GM13977 (cell line): ENCODE data around the gene MGAT5.

Experiments
- DNase-seq: peaks from one replicate; pipeline ENCODE4 v3.0.0; 2012; ENCODE audit warnings: low spot score
- in situ Hi-C: fragments of 300-500 bp; cut with MboI; formaldehyde crosslinking; loops from one replicate; pipeline ENCODE4 v1.12.0; 2022; ENCODE audit warnings: low sequenced_read_pairs, low pct_unique_long_range_greater_than_20kb, mixed read lengths, inconsistent platforms; ENCODE audit not compliant: unreplicated experiment
- TF ChIP-seq, protein P1 (sequence below): IDR thresholded peaks from 2 replicates; pipeline ENCODE4 v1.5.1; 2012; ENCODE audit warnings: mild to moderate bottlenecking, control low read depth; ENCODE audit not compliant: insufficient read depth; ENCODE audit errors: extremely low read depth, missing control alignments

MGAT5 gene

DNA sequence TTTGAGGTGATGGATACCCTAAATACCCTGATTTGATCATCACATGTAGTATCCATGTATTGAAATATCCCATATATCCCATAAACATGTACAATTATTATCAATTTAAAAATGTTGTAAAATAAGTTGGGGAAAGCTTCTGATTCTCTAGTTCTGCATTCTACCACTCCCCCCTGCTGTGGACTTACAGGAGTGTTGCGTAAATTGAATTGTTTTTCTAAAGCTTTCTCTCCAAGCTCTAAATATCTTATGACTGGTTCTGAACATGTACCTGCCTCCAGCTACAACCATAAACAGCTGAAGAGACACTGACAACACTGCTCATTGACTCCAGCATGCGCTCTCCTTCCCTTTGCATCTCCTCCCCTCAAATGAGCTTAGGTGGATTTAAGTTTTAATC lies 145.2 kb downstream of the MGAT5 start:
- no peak for DNase-seq
- TF ChIP-seq, protein P1, sequence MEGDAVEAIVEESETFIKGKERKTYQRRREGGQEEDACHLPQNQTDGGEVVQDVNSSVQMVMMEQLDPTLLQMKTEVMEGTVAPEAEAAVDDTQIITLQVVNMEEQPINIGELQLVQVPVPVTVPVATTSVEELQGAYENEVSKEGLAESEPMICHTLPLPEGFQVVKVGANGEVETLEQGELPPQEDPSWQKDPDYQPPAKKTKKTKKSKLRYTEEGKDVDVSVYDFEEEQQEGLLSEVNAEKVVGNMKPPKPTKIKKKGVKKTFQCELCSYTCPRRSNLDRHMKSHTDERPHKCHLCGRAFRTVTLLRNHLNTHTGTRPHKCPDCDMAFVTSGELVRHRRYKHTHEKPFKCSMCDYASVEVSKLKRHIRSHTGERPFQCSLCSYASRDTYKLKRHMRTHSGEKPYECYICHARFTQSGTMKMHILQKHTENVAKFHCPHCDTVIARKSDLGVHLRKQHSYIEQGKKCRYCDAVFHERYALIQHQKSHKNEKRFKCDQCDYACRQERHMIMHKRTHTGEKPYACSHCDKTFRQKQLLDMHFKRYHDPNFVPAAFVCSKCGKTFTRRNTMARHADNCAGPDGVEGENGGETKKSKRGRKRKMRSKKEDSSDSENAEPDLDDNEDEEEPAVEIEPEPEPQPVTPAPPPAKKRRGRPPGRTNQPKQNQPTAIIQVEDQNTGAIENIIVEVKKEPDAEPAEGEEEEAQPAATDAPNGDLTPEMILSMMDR, result no peak
- in situ Hi-C loops, result no loop called here

DNA sequence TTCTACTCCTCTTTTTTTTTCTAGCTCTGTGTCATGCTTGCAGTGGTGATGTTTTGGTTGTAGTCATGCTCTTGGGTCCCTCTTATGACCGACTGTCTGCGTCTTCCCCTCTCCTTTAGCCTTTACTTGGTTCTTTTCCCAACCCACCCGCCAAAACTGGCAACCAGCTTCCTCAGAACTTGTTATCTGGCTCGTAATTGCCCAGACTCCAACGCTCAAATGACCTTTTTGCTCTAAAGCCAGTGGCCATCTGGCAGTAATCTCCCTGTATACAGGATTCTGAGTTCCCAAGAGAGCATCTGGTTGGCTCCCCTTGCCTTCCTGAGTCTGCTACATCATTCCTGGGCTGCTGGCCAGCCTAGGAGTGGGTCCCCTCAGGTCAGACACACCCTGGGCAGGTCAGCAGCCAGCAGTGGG lies 147.2 kb downstream of the MGAT5 start:
- in situ Hi-C loops, result loop anchor here (25.0 kb wide), 2 partner anchors 164 to 439 kb away; no protein-coding TSS in a partner anchor
- DNase-seq, result no peak
- TF ChIP-seq, protein P1, result no peak

DNA sequence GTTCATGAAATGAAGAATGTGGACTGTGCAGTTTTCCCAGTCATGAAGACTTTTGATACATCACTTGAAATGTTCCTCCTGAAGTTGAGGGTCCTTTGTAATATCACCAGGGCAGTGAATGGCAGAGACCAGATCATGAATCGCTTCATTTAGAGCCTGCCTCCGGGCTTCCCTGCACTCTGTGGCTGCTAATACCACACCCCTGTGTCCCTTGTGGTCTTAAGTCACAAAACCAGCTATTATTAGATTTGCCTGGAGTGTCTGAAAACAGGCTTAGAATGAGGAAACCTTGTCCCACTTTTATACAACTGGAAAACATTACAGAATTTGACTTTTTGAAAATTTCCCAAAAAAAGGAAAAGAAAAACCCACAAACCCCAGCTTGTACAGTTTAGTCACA lies 147.9 kb downstream of the MGAT5 start:
- DNase-seq, result no peak
- in situ Hi-C loops, result loop anchor here (25.0 kb wide), 2 partner anchors 164 to 439 kb away; no protein-coding TSS in a partner anchor
- TF ChIP-seq, protein P1, result no peak

DNA sequence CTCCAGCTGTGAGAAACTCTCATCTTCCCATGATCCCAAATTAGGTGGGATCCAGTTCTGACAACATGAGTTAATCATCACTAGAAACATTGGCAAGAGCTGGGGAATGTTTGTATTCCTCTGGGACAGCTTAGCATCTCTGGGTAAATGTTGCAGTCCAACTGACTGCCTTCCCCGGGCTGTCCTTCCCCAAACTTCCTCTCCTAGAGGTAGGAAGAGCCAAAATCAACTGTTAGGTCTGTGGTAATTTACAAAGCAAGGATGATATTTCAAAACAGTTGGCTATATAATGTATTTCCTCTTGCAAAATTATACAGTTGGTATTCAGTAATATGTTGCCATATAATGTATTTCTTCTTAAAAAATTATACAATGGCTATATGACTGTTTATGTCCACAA lies 148.5 kb downstream of the MGAT5 start:
- DNase-seq, result no peak
- TF ChIP-seq, protein P1, result no peak
- in situ Hi-C loops, result loop anchor here (25.0 kb wide), 2 partner anchors 165 to 440 kb away; no protein-coding TSS in a partner anchor

DNA sequence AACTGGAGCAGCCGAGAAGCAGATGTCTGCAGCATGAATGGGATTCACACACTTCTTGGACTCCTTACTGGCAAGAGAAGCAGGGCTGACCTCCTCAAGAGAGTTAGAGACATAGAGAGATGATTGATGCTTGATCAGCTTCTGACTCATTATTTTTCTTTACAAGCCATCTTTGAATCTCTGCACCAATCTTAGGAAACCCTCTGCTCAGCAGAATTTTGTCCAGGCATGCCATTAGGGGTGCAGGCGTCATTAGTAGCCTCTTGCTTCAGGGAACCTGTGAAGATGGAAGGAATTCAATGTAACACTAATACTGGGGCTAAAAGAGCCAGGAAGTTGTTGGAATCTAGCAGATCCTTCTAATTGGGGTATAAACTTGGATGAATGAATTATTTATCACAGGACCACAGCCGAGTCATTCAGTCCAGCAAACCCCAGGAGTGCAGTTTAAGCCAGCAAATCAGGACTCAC lies 151.8 kb downstream of the MGAT5 start:
- in situ Hi-C loops, result loop anchor here (25.0 kb wide), 2 partner anchors 168 to 443 kb away; no protein-coding TSS in a partner anchor
- TF ChIP-seq, protein P1, result no peak
- no peak for DNase-seq

DNA sequence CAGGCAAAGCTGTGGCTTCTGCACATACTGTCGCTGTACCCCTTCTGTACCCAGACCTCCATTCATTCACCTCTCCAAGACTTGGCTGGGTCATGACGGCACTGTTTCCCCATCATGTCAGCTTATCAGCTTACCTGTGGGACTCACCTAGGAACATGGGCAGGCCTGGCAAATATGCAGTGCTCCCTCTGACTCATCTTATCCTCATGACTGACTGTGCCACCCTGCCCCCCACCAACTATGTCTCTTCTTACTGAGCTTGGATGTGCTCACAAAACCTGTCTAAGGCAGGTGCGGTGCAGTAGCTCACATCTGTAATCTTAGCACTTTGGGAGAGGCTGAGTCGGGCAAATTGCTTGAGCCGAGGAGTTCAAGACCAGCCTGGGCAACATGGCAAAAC lies 152.4 kb downstream of the MGAT5 start:
- TF ChIP-seq, protein P1, result no peak
- no peak for DNase-seq
- in situ Hi-C loops, result loop anchor here (25.0 kb wide), 2 partner anchors 169 to 444 kb away; no protein-coding TSS in a partner anchor
